Upper lobe of left lung (tissue), 6 donors: Measurements from ENCODE around the gene SEMA5A. TPM values are rescaled to one million over a fixed set of nuclear protein-coding genes. Genes with fewer than 3 reads are reported as not detected.
A peak's percentile ranks its signal among the peaks of the same experiment; 100 is the strongest.

Source experiments
- ATAC-seq, 2 donors: fragments of 200-7000 bp; cut with Tn5 transposase; one replicate each; pipeline ENCODE4 v1.9.1; 2022; ENCODE audit warnings: mild to moderate bottlenecking in 2 of 2, moderate library complexity in 2 of 2; ENCODE audit not compliant: low FRiP score in 2 of 2
- DNase-seq, 2 donors: peaks; one replicate each; pipeline ENCODE4 v3.0.0-alpha.2; 2019 to 2020
- H3K27ac ChIP-seq, 4 donors: fragments of 200-600 bp; sonication (generic); one replicate each; pipeline ENCODE4 v1.5.1; 2016 to 2019
- H3K27me3 ChIP-seq, 4 donors: fragments of 200-600 bp; sonication (generic); one replicate each; pipeline ENCODE4 v1.5.1; 2017 to 2019
- H3K36me3 ChIP-seq, 4 donors: fragments of 200-600 bp; sonication (generic); one replicate each; pipeline ENCODE4 v1.5.1; 2016 to 2019
- H3K4me1 ChIP-seq, 4 donors: fragments of 200-600 bp; sonication (generic); one replicate each; pipeline ENCODE4 v1.5.1; 2018 to 2019
- H3K4me3 ChIP-seq, 4 donors: fragments of 200-600 bp; sonication (generic); one replicate each; pipeline ENCODE4 v1.5.1; 2017 to 2019; ENCODE audit warnings: mild to moderate bottlenecking in 2 of 4, moderate library complexity in 1 of 4
- H3K9me3 ChIP-seq, 4 donors: fragments of 200-600 bp; sonication (generic); one replicate each; pipeline ENCODE4 v1.5.1; 2018 to 2019
- EP300 ChIP-seq, 4 donors: sonication (generic); formaldehyde crosslinking; IDR thresholded peaks; one replicate each; pipeline ENCODE4 v1.5.1; 2017; ENCODE audit warnings: antibody characterized with exemption in 4 of 4, control low read depth in 2 of 4
- POLR2A ChIP-seq, 4 donors: fragments of 450-650 bp; IDR thresholded peaks; one replicate each; pipeline ENCODE4 v1.5.1; 2016 to 2017; ENCODE audit warnings: antibody characterized with exemption in 4 of 4, mild to moderate bottlenecking in 2 of 4
- POLR2AphosphoS5 ChIP-seq, 2 donors: sonication (generic); formaldehyde crosslinking; IDR thresholded peaks; one replicate each; pipeline ENCODE4 v1.5.1; 2017; ENCODE audit warnings: antibody characterized with exemption in 2 of 2
- WGBS, 2 donors: methylation state at CpG; one replicate each; pipeline ENCODE4 v1.1.5; 2017 to 2018; 5-methylcytosine and 5-hydroxymethylcytosine counted together
- total RNA-seq, 6 donors: library from RNA; depleted of rRNA in 4 of 6; stranded (reverse); fragments of >200 nt in 4 of 6; gene quantifications; one replicate each; pipeline versions ENCODE4 v1.1.0 to v1.2.1, GENCODE V29; 2016 to 2021
- TF ChIP-seq, protein P1 (sequence below), 6 experiments: fragments of 450-650 bp in 4 of 6; fragments of 200-600 bp in 2 of 6; sonication (generic) in 2 of 6; IDR thresholded peaks; one replicate each; pipeline ENCODE4 v1.5.1; 2016 to 2019; ENCODE audit warnings: antibody characterized with exemption in 6 of 6
- donor health status: DM: no; HTN: no; CAD: no; lungs with moderate emphysema.
- donor health status: DM: no; HTN: yes; CAD: no; lungs with severe emphysema.

The SEMA5A gene
- total RNA-seq, 6 donors from 2014 or later: 5.2 to 40.5 (median 27.5) TPM

DNA sequence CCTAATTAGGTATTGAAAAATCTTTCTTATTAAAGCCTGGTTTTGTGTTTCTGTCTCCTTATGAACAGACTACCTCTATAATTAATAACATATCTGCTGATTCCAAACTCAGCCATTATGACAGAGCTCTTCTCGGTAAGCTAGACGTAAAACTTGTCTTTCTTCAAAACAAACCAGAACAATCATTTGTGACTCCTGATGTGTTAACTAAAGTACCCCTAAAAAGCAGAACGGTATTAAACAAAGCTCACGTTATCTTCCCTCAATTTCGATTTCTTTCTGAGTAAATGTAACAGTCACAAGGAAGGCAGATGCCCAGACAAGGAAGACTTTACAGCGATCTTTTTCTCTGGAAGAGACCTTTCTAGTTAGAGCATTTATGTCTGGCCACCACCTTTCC lies 1.8 kb downstream of the SEMA5A start:
- WGBS, 2 donors: 23 to 25% methylated on average over 6 of the region's 6 CpGs
- Histone ChIP-seq H3K9me3 (no peaks in the 10 kb centered on the region), H3K27ac (peak overlapping the region in 3 of 4 donors; percentile 10 to 92 (median 48)), H3K36me3 (peaks cover 0 to 2% (median 0%) of the 10 kb centered on the region in 4 donors), H3K4me3 (peak overlapping the region; percentile 44 to 73 (median 58)), H3K27me3 (peaks cover 0 to 16% (median 5%) of the 10 kb centered on the region in 4 donors), H3K4me1 (peaks cover 6 to 31% (median 21%) of the 10 kb centered on the region in 4 donors)
- ATAC-seq: no peak
- TF ChIP-seq EP300 (IDR thresholded peaks at IDR 0.05) (no peak), POLR2AphosphoS5 (IDR thresholded peaks at IDR 0.05) (no peak), POLR2A (IDR thresholded peaks at IDR 0.05) (no peak)
- TF ChIP-seq, protein P1, sequence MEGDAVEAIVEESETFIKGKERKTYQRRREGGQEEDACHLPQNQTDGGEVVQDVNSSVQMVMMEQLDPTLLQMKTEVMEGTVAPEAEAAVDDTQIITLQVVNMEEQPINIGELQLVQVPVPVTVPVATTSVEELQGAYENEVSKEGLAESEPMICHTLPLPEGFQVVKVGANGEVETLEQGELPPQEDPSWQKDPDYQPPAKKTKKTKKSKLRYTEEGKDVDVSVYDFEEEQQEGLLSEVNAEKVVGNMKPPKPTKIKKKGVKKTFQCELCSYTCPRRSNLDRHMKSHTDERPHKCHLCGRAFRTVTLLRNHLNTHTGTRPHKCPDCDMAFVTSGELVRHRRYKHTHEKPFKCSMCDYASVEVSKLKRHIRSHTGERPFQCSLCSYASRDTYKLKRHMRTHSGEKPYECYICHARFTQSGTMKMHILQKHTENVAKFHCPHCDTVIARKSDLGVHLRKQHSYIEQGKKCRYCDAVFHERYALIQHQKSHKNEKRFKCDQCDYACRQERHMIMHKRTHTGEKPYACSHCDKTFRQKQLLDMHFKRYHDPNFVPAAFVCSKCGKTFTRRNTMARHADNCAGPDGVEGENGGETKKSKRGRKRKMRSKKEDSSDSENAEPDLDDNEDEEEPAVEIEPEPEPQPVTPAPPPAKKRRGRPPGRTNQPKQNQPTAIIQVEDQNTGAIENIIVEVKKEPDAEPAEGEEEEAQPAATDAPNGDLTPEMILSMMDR (IDR thresholded peaks at IDR 0.05): no peak
- DNase-seq: no peak

GRCh38 chr5:9543311-9543920 lies 2.5 kb downstream of the SEMA5A start:
- 56 to 63% methylated on average over 10 of the region's 10 CpGs for WGBS, 2 donors
- Histone ChIP-seq H3K4me3 (peak overlapping the region in 1 of 4 donors; percentile 73), H3K27me3 (peaks cover 0 to 16% (median 5%) of the 10 kb centered on the region in 4 donors)

DNA sequence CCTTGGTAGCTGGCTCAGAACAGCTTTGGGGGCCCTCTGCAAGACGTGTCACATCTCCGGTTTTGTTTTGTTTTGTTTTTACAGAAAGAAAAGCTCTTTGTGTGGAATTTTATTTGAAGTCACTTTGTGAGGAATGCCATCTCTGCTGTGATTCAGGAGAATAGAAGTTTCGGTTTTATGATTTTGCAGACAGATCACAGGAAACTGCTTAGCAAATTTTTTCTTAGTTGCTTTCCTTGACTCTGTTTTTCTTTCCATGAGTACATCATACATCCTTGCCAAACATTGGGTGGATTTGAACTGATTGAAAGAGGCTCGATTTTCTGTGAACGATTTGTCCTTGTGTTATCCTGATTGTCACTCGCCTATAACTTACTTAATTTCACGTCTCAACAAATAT lies 5.1 kb downstream of the SEMA5A start:
- Histone ChIP-seq H3K4me1 (peaks cover 6 to 19% (median 13%) of the 10 kb centered on the region in 4 donors), H3K9me3 (no peaks in the 10 kb centered on the region), H3K36me3 (no peaks in the 10 kb centered on the region), H3K27me3 (peaks cover 0 to 12% (median 5%) of the 10 kb centered on the region in 4 donors), H3K4me3 (no peak overlapping the region), H3K27ac (no peak overlapping the region)
- no peak for ATAC-seq
- no peak for DNase-seq
- no peak for TF ChIP-seq POLR2AphosphoS5 (IDR thresholded peaks at IDR 0.05)
- TF ChIP-seq, protein P1 (IDR thresholded peaks at IDR 0.05): no peak
- TF ChIP-seq EP300 (IDR thresholded peaks at IDR 0.05): no peak
- TF ChIP-seq POLR2A (IDR thresholded peaks at IDR 0.05): no peak
- 48 to 70% methylated on average over 7 of the region's 7 CpGs for WGBS, 2 donors

More at GRCh38 chr5:9543311-9543920, 2.5 kb downstream of the SEMA5A start:
- Histone ChIP-seq H3K27ac (peak overlapping the region in 1 of 4 donors; percentile 48), H3K9me3 (no peaks in the 10 kb centered on the region), H3K36me3 (no peaks in the 10 kb centered on the region), H3K4me1 (peaks cover 6 to 31% (median 21%) of the 10 kb centered on the region in 4 donors)
- TF ChIP-seq POLR2AphosphoS5 (IDR thresholded peaks at IDR 0.05) (no peak), POLR2A (IDR thresholded peaks at IDR 0.05) (no peak), EP300 (IDR thresholded peaks at IDR 0.05) (no peak)
- TF ChIP-seq, protein P1 (IDR thresholded peaks at IDR 0.05): no peak
- ATAC-seq (no peak), DNase-seq (no peak)

DNA sequence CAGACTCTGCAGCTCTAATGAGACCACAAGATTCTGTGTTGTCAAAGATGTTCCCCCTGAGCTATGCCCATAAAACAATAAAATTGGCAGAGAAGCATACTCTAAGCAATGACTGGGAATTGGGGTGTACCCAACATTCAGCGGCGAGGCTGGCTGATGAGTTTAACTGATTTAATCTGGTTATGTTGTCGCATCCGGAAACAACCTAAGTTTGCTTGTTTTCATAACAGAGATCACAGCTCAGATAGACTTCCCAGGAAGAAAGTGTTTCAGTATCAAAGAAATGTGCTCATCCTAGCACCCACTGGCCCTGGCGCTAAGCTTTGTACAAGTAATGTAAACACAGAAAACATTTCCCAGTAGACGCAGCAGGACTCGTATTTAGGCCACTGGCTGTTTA lies 7.4 kb downstream of the SEMA5A start:
- 64% methylated on average over 7 of the region's 7 CpGs for WGBS, 2 donors
- TF ChIP-seq EP300 (IDR thresholded peaks at IDR 0.05) (no peak), POLR2A (IDR thresholded peaks at IDR 0.05) (no peak), POLR2AphosphoS5 (IDR thresholded peaks at IDR 0.05) (no peak)
- TF ChIP-seq, protein P1 (IDR thresholded peaks at IDR 0.05): no peak
- H3K4me1 ChIP-seq: peaks cover 0 to 4% (median 0%) of the 10 kb centered on the region in 4 donors
- no peak overlapping the region for H3K4me3 ChIP-seq
- H3K9me3 ChIP-seq: no peaks in the 10 kb centered on the region
- DNase-seq (no peak), ATAC-seq (no peak)
- no peak overlapping the region for H3K27ac ChIP-seq
- H3K36me3 ChIP-seq: no peaks in the 10 kb centered on the region
- no peaks in the 10 kb centered on the region for H3K27me3 ChIP-seq
